ENCODE results near the gene DDRGK1.

DNA sequence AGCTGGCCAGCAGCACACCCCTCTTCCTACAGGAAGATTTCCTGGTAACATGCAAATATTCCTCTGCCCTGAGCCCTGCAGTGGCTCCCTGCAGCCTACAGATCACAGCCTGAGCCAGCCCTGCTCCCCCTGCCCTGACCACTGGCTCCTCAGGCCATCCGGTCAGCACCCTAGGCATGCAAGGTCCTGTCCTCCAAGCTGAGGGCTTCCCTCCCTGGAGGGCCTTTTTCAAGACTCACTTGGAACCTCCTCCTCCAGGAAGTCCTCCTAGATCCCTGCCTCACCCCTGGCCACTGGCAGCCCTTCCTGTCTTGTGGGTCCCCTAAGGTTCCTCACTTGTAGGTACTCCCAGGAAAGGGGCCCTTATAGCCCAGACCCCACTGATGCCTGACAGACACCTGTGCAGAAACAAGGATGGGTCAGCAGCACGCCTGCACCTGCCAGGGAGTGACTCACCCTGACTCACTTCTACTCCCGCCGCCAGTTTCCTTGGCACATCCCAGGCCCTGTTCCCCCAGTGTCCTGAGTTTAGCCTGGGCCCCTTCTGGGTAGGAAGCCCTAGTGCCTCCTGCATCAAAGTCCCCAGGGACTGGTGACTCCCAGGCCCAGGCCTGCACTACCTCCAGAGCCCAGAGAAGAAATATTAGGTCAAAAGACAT lies 31.3 kb upstream of the DDRGK1 start:
- TF ChIP-seq GATA2 (IDR thresholded peaks at IDR 0.05; ENCODE audit: low read depth, low read length): no peak
- TF ChIP-seq GATA3 (IDR thresholded peaks at IDR 0.05; ENCODE audit: low read depth, low read length): no peak
